ENCODE results near the gene OLFML1.

GRCh38 chr11:7552666-7553065 lies 67.4 kb downstream of the OLFML1 start:
- TF ChIP-seq POLR2A (IDR thresholded peaks at IDR 0.05) (no peak), CTCF (IDR thresholded peaks at IDR 0.05) (no peak)

Data from heart left ventricle (tissue), 13 donors.